HL-60 (cell line): ENCODE results near the gene THSD7A.

Source experiments
- DNase-seq, 2 experiments: peaks; one replicate each; pipeline ENCODE4 v3.0.0-alpha.2; 2010 to 2020; ENCODE audit warnings: low read depth in 1 of 2, low spot score in 1 of 2
- H3K27ac ChIP-seq: fragments of 250-450 bp; sonication (Bioruptor Pico); replicated peaks from 2 replicates; pipeline ENCODE4 v1.5.1; 2020; ENCODE audit warnings: mild to moderate bottlenecking, moderate library complexity
- H3K27me3 ChIP-seq: fragments of 250-450 bp; sonication (Bioruptor Pico); 2 replicates; pipeline ENCODE4 v1.5.1; 2021; ENCODE audit warnings: mild to moderate bottlenecking, moderate library complexity; ENCODE audit not compliant: insufficient read depth, poor library complexity, severe bottlenecking
- H3K4me3 ChIP-seq: replicated peaks from 2 replicates; pipeline ENCODE4 v1.5.1; 2011; ENCODE audit warnings: mild to moderate bottlenecking, control low read depth, low read length; ENCODE audit not compliant: insufficient read depth
- GABPA ChIP-seq: IDR thresholded peaks from 2 replicates; pipeline ENCODE4 v1.6.1; 2012; ENCODE audit warnings: low read depth
- POLR2AphosphoS5 ChIP-seq: IDR thresholded peaks from 2 replicates; pipeline ENCODE4 v1.6.1; 2012; ENCODE audit warnings: low read depth
- REST ChIP-seq: IDR thresholded peaks from 2 replicates; pipeline ENCODE4 v1.6.1; 2012; ENCODE audit warnings: low read depth; ENCODE audit not compliant: insufficient replicate concordance
- SPI1 ChIP-seq: IDR thresholded peaks from 2 replicates; pipeline ENCODE4 v1.6.1; 2012; ENCODE audit warnings: low read depth, mild to moderate bottlenecking, borderline replicate concordance
- TF ChIP-seq, protein P1 (sequence below): IDR thresholded peaks from one replicate; pipeline ENCODE4 v1.5.1; 2011; ENCODE audit warnings: low read length, control low read depth, inconsistent platforms; ENCODE audit not compliant: insufficient read depth

THSD7A gene

GRCh38 chr7:11473807-11474424 lies 358.1 kb downstream of the THSD7A start:
- TF ChIP-seq GABPA (no peak), POLR2AphosphoS5 (no peak), REST (no peak), SPI1 (no peak)
- TF ChIP-seq, protein P1, sequence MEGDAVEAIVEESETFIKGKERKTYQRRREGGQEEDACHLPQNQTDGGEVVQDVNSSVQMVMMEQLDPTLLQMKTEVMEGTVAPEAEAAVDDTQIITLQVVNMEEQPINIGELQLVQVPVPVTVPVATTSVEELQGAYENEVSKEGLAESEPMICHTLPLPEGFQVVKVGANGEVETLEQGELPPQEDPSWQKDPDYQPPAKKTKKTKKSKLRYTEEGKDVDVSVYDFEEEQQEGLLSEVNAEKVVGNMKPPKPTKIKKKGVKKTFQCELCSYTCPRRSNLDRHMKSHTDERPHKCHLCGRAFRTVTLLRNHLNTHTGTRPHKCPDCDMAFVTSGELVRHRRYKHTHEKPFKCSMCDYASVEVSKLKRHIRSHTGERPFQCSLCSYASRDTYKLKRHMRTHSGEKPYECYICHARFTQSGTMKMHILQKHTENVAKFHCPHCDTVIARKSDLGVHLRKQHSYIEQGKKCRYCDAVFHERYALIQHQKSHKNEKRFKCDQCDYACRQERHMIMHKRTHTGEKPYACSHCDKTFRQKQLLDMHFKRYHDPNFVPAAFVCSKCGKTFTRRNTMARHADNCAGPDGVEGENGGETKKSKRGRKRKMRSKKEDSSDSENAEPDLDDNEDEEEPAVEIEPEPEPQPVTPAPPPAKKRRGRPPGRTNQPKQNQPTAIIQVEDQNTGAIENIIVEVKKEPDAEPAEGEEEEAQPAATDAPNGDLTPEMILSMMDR, result no peak
- no peaks in the 10 kb centered on the region for H3K27me3 ChIP-seq
- no peak overlapping the region for H3K4me3 ChIP-seq
- DNase-seq, result no peak
- H3K27ac ChIP-seq, result no peak overlapping the region

DNA sequence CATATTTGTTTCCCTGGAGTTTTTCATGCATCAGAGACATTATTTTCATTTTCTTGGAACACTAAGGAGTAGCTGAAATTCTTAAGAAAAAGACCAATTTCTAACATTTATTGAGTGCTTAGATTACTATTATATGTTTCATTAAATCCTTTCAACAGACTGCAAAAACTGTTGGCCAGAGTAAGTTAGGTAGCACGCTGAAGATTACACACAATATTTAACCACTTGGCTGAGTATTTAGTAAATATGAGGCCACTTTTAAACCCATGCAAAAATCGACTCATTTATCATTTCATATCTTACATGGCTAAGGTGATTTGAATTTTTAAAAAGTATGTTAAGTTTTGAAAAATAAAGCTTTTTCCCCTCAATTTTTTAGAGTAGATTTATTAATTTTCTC lies 358.8 kb downstream of the THSD7A start:
- Histone ChIP-seq H3K27ac (no peak overlapping the region), H3K4me3 (no peak overlapping the region), H3K27me3 (no peaks in the 10 kb centered on the region)
- TF ChIP-seq, protein P1, result no peak
- TF ChIP-seq SPI1 (no peak), POLR2AphosphoS5 (no peak), GABPA (no peak), REST (no peak)
- no peak for DNase-seq

DNA sequence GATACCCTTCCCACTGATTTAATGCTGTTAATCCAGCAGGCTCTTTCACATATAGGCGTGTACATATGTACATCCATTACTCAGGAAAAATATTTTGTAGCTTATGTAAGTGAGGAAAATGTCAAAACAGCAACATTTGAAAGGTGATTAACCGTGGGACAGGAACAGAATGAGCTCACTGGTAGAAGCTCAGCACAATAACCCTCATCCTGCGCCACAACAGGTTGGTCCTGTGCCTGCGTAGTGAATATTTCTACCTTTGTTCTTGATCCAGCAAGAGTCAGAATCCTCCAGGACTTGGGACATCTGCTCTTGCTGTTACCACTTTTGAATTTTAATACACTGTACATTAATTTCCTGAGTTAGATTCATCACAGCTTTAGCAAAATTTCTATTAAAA lies 359.4 kb downstream of the THSD7A start:
- H3K27ac ChIP-seq, result no peak overlapping the region
- H3K4me3 ChIP-seq, result no peak overlapping the region
- DNase-seq, result no peak
- TF ChIP-seq SPI1 (no peak), REST (no peak), POLR2AphosphoS5 (no peak), GABPA (no peak)
- TF ChIP-seq, protein P1, result no peak
- no peaks in the 10 kb centered on the region for H3K27me3 ChIP-seq
